Activated CD4-positive, alpha-beta T cell treated with anti-CD3 and anti-CD28 coated beads, Interleukin-2, amount 50 U/mL, for 1 hour (primary cell): ENCODE data around the gene MEGF11.

ENCODE experiments used
- DNase-seq: peaks from one replicate; pipeline ENCODE4 v3.0.0-alpha.2; 2020

Gene MEGF11

GRCh38 chr15:66046326-66046725 is 207.2 kb downstream of the MEGF11 start:
- no peak for DNase-seq

GRCh38 chr15:66045542-66045941 is 208.0 kb downstream of the MEGF11 start:
- DNase-seq, result no peak

GRCh38 chr15:66044837-66045236 is 208.7 kb downstream of the MEGF11 start:
- DNase-seq, result no peak

- DNase-seq, result no peak
Measured at GRCh38 chr15:66043264-66043663, 210.3 kb downstream of the MEGF11 start.

- no peak for DNase-seq
Measured at GRCh38 chr15:66042624-66043023, 210.9 kb downstream of the MEGF11 start.

- no peak for DNase-seq
Measured at GRCh38 chr15:66041276-66041675, 212.3 kb downstream of the MEGF11 start.

- DNase-seq, result no peak
Measured at GRCh38 chr15:66040211-66040892, 213.2 kb downstream of the MEGF11 start.

GRCh38 chr15:66039117-66039871 is 214.3 kb downstream of the MEGF11 start:
- no peak for DNase-seq

- no peak for DNase-seq
Measured at GRCh38 chr15:66038387-66039116, 215.0 kb downstream of the MEGF11 start.

- DNase-seq, result no peak
Measured at GRCh38 chr15:66036859-66037258, 216.7 kb downstream of the MEGF11 start.

GRCh38 chr15:66035901-66036300 is 217.6 kb downstream of the MEGF11 start:
- DNase-seq, result no peak

GRCh38 chr15:66033143-66033542 is 220.4 kb downstream of the MEGF11 start:
- no peak for DNase-seq

- no peak for DNase-seq
Measured at GRCh38 chr15:66032006-66032405, 221.5 kb downstream of the MEGF11 start.

- no peak for DNase-seq
Measured at GRCh38 chr15:66030650-66031049, 222.9 kb downstream of the MEGF11 start.

GRCh38 chr15:66029650-66030049 is 223.9 kb downstream of the MEGF11 start:
- no peak for DNase-seq

GRCh38 chr15:66027268-66027805 is 226.2 kb downstream of the MEGF11 start:
- no peak for DNase-seq

GRCh38 chr15:66025972-66026371 is 227.6 kb downstream of the MEGF11 start:
- DNase-seq, result no peak

GRCh38 chr15:66025015-66025452 is 228.5 kb downstream of the MEGF11 start:
- DNase-seq, result no peak

- no peak for DNase-seq
Measured at GRCh38 chr15:66024116-66024515, 229.4 kb downstream of the MEGF11 start.

GRCh38 chr15:66023311-66023972 is 230.1 kb downstream of the MEGF11 start:
- no peak for DNase-seq

GRCh38 chr15:66022163-66022525 is 231.4 kb downstream of the MEGF11 start:
- no peak for DNase-seq

- no peak for DNase-seq
Measured at GRCh38 chr15:66021496-66022162, 231.9 kb downstream of the MEGF11 start.
